22Rv1 (cell line): Measurements from ENCODE around the gene RNF114.

Source experiments
- H3K27ac ChIP-seq: fragments of 450-650 bp; 2 replicates; pipeline ENCODE4 v1.5.1; 2017
- ZFX ChIP-seq: fragments of 450-650 bp; IDR thresholded peaks from 2 replicates; pipeline ENCODE4 v1.6.1; 2017; ENCODE audit warnings: antibody characterized with exemption, borderline replicate concordance
- TF ChIP-seq, protein P1 (sequence below): fragments of 450-650 bp; IDR thresholded peaks from 2 replicates; pipeline ENCODE4 v1.5.1; 2017; ENCODE audit warnings: mild to moderate bottlenecking

Gene RNF114

DNA sequence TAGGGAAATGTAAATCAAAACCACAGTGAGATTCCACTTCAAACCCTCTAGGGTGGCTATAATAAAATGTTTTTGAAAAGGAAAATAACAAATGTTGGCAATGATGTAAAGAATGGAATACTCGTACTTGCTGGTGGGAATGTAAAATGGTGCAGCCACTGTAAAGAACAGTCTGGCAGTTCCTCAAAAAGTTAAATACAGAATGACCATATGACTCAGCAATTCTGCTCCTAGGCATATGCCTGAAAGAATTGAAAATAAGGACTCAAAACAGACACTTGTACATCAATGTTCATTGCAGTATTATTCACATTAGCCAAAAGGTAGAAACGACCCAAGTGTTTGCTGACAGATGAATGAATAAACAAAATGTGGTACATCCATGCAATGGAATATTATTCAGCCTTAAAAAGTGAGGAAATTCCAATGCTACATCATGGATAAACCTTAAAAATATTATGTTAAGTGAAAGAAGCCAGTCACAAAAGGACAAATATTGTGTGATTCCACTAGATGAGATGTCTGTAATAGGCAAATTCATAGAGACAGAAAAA is 10.2 kb upstream of the RNF114 start:
- TF ChIP-seq, protein P1, sequence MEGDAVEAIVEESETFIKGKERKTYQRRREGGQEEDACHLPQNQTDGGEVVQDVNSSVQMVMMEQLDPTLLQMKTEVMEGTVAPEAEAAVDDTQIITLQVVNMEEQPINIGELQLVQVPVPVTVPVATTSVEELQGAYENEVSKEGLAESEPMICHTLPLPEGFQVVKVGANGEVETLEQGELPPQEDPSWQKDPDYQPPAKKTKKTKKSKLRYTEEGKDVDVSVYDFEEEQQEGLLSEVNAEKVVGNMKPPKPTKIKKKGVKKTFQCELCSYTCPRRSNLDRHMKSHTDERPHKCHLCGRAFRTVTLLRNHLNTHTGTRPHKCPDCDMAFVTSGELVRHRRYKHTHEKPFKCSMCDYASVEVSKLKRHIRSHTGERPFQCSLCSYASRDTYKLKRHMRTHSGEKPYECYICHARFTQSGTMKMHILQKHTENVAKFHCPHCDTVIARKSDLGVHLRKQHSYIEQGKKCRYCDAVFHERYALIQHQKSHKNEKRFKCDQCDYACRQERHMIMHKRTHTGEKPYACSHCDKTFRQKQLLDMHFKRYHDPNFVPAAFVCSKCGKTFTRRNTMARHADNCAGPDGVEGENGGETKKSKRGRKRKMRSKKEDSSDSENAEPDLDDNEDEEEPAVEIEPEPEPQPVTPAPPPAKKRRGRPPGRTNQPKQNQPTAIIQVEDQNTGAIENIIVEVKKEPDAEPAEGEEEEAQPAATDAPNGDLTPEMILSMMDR, result no peak
- TF ChIP-seq ZFX, result no peak
- no peak overlapping the region for H3K27ac ChIP-seq

GRCh38 chr20:49928411-49929141 is 7.6 kb upstream of the RNF114 start:
- no peak overlapping the region for H3K27ac ChIP-seq
- no peak for TF ChIP-seq ZFX
- TF ChIP-seq, protein P1, result peak; percentile 94

- no peak overlapping the region for H3K27ac ChIP-seq
- TF ChIP-seq ZFX, result no peak
- TF ChIP-seq, protein P1, result no peak
Observed at GRCh38 chr20:49929142-49929494, 7.1 kb upstream of the RNF114 start.

GRCh38 chr20:49935746-49936152 is 448 bp upstream of the RNF114 start:
- no peak for TF ChIP-seq ZFX
- TF ChIP-seq, protein P1, result no peak
- no peak overlapping the region for H3K27ac ChIP-seq

- H3K27ac ChIP-seq, result peak overlapping the region; percentile 61
- TF ChIP-seq, protein P1, result no peak
- TF ChIP-seq ZFX, result no peak
Observed at GRCh38 chr20:49937027-49937929, 1.1 kb downstream of the RNF114 start.

- TF ChIP-seq ZFX, result no peak
- TF ChIP-seq, protein P1, result no peak
- H3K27ac ChIP-seq, result no peak overlapping the region
Observed at GRCh38 chr20:49938173-49939163, 2.3 kb downstream of the RNF114 start.
